A673 (cell line): ENCODE results near the gene ZDHHC19.

Experiments used
- CTCF ChIP-seq: fragments of 300-800, 200-600 bp; sonication (generic); conservative IDR thresholded peaks from 2 replicates; pipeline ENCODE4 v1.5.1; 2017; ENCODE audit warnings: low read depth, mild to moderate bottlenecking, antibody characterized with exemption, low read length, moderate library complexity, mixed read lengths
- EZH2 ChIP-seq: fragments of 200-600 bp; sonication (generic); IDR thresholded peaks from 2 replicates; pipeline ENCODE4 v1.6.1; 2017; ENCODE audit warnings: borderline replicate concordance, low read depth, mild to moderate bottlenecking, mixed read lengths, antibody characterized with exemption, low read length; ENCODE audit not compliant: poor library complexity, severe bottlenecking

- TF ChIP-seq CTCF (no peak), EZH2 (no peak)
These were observed 18.6 kb downstream of the ZDHHC19 start for GRCh38 chr3:196192524-196193051.
